ENCODE results near the gene SH3BP4.

DNA sequence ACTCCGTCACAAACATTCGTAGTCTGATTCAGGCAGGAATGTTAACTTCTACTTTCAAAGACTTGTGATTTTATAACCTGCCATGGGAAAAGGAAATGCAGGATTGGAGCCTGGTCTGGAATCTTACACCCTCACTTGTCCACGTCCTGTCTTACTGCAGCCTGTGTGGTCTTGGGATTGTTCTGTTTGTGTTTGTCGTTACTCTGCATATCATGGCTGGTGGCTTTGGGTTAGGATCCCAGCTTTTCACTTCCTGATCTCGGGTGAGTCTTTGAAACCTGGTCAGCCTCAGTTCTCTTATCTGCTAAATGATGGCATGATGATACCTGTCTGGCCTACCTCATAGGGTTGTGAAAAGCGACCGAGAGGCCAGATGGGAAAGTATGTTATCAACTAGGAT, 34.6 kb downstream of the SH3BP4 start:
- TF ChIP-seq EZH2 (IDR thresholded peaks at IDR 0.05; ENCODE audit: borderline replicate concordance, low read length), result no peak
- TF ChIP-seq, protein P1, sequence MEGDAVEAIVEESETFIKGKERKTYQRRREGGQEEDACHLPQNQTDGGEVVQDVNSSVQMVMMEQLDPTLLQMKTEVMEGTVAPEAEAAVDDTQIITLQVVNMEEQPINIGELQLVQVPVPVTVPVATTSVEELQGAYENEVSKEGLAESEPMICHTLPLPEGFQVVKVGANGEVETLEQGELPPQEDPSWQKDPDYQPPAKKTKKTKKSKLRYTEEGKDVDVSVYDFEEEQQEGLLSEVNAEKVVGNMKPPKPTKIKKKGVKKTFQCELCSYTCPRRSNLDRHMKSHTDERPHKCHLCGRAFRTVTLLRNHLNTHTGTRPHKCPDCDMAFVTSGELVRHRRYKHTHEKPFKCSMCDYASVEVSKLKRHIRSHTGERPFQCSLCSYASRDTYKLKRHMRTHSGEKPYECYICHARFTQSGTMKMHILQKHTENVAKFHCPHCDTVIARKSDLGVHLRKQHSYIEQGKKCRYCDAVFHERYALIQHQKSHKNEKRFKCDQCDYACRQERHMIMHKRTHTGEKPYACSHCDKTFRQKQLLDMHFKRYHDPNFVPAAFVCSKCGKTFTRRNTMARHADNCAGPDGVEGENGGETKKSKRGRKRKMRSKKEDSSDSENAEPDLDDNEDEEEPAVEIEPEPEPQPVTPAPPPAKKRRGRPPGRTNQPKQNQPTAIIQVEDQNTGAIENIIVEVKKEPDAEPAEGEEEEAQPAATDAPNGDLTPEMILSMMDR (conservative IDR thresholded peaks at IDR 0.05 in 1 of 2, IDR thresholded peaks at IDR 0.05 in 1 of 2; ENCODE audit: extremely low read depth in 1 of 2, insufficient read depth in 1 of 2, low read depth in 1 of 2, low read length in 2 of 2), result no peak

Data from mammary epithelial cell (primary cell).